ENCODE data around the gene TMPRSS3. TPM values are rescaled to one million over a fixed set of nuclear protein-coding genes. Genes with fewer than 3 reads are reported as not detected.

Gene TMPRSS3
- total and polyA plus RNA-seq, 9 of the 15 experiments (the other 6 are each of a cell fraction or from before 2014, with no cell fraction given) = 0.07 TPM; not detected in 8

GRCh38 chr21:42387843-42388340 is 8.0 kb downstream of the TMPRSS3 start:
- Histone ChIP-seq H3K4me2 (ENCODE audit: insufficient read depth, low read length) (no peak overlapping the region), H3K79me2 (ENCODE audit: control insufficient read depth, insufficient read depth, low read length) (no peaks in the 10 kb centered on the region), H3K9me1 (ENCODE audit: control insufficient read depth, insufficient read depth, low read length) (no peaks in the 10 kb centered on the region), H3K9ac (ENCODE audit: insufficient read depth in 1 of 2, low read depth in 2 of 2, low read length in 2 of 2) (no peak overlapping the region), H3K27me3 (ENCODE audit: control insufficient read depth in 2 of 2, insufficient read depth in 2 of 2, low read length in 2 of 2) (peaks cover 12 to 39% of the 10 kb centered on the region in 2 experiments), H3K4me1 (replicated peaks in 1 of 2; ENCODE audit: control insufficient read depth in 2 of 2, insufficient read depth in 2 of 2, low read length in 2 of 2) (peaks cover 13 to 16% of the 10 kb centered on the region in 2 experiments; a peak in 3 of 5 replicates), H3K36me3 (ENCODE audit: control insufficient read depth, insufficient read depth, low read length) (no peaks in the 10 kb centered on the region), H3K4me3 (no peak overlapping the region), H2AFZ (ENCODE audit: low read depth, low read length) (no peak overlapping the region), H4K20me1 (replicated peaks; ENCODE audit: control insufficient read depth, insufficient read depth, low read length) (no peaks in the 10 kb centered on the region), H3K27ac (ENCODE audit: extremely low read depth, low read depth, low read length) (no peak overlapping the region), H3K9me3 (replicated peaks; ENCODE audit: control insufficient read depth, insufficient read depth, low read depth, low read length) (no peaks in the 10 kb centered on the region)
- DNase-seq (ENCODE audit: extremely low read depth in 1 of 4, low spot score in 3 of 4) (no peak), FAIRE-seq (no peak), ATAC-seq (no peak)
- in situ Hi-C loops (cut with MboI) (no loop called here), intact Hi-C loops (cut with micrococcal nuclease) (no loop called here)
- BruUV-seq (replicated peaks) = no TSS peak
- ChIA-PET CTCF (ENCODE audit: low intra/inter-chr PET ratio) (no interaction called here), POLR2A (interaction anchor here (1.2 kb wide), 1 partner anchor 9 kb away, joined by 5 read pairs; no protein-coding TSS in a partner anchor)
- TF ChIP-seq ZNF175 (CRISPR knock-in tag; IDR thresholded peaks at IDR 0.05; ENCODE audit: low read depth) (no peak), ARID2 (IDR thresholded peaks at IDR 0.05) (no peak), KDM5B (IDR thresholded peaks at IDR 0.05; ENCODE audit: insufficient replicate concordance, low read depth, low read length) (no peak), HNRNPL (IDR thresholded peaks at IDR 0.05; ENCODE audit: low read depth, low read length) (no peak), ZBTB9 (CRISPR knock-in tag; IDR thresholded peaks at IDR 0.05) (no peak), KLF6 (CRISPR knock-in tag; IDR thresholded peaks at IDR 0.05; ENCODE audit: borderline replicate concordance) (no peak), TCFL5 (CRISPR knock-in tag; conservative IDR thresholded peaks at IDR 0.05) (no peak), CBFA2T3 (IDR thresholded peaks at IDR 0.05) (no peak), TBL1XR1 (IDR thresholded peaks at IDR 0.05; ENCODE audit: low read length in 2 of 2) (no peak), WHSC1 (IDR thresholded peaks at IDR 0.05; ENCODE audit: low read length) (no peak), CHD2 (IDR thresholded peaks at IDR 0.05; ENCODE audit: low read depth, low read length) (no peak)
- 65% methylated on average over 6 of the region's 6 CpGs for WGBS (ENCODE audit: insufficient coverage, low coverage, missing lambda C conversion rate)
